Adipocyte (in vitro differentiated cells): ENCODE measurements around the gene CUL7.

Experiments
- DNase-seq: peaks from one replicate; pipeline ENCODE4 v3.0.0-alpha.2; 2015; ENCODE audit warnings: low read depth
- H3K27me3 ChIP-seq: replicated peaks from 2 replicates; pipeline ENCODE4 v1.7.0; 2013; ENCODE audit warnings: mild to moderate bottlenecking, low read length, moderate library complexity; ENCODE audit not compliant: control insufficient read depth, insufficient read depth
- H3K36me3 ChIP-seq: 2 replicates; pipeline ENCODE4 v1.7.0; 2013; ENCODE audit warnings: low read length, mild to moderate bottlenecking, moderate library complexity; ENCODE audit not compliant: control insufficient read depth, insufficient read depth, severe bottlenecking
- H3K4me1 ChIP-seq: 2 replicates; pipeline ENCODE4 v1.7.0; 2013; ENCODE audit warnings: mild to moderate bottlenecking, low read length, moderate library complexity; ENCODE audit not compliant: control insufficient read depth, insufficient read depth
- H3K4me3 ChIP-seq: 2 replicates; pipeline ENCODE4 v1.7.0; 2013; ENCODE audit warnings: mild to moderate bottlenecking, low read length, moderate library complexity
- H3K9ac ChIP-seq: 2 replicates; pipeline ENCODE4 v1.7.0; 2013; ENCODE audit warnings: mild to moderate bottlenecking, low read length, moderate library complexity
- H3K9me3 ChIP-seq: 2 replicates; pipeline ENCODE4 v1.7.0; 2013; ENCODE audit warnings: mild to moderate bottlenecking, low read length, moderate library complexity; ENCODE audit not compliant: control insufficient read depth

CUL7 gene

GRCh38 chr6:43038727-43039126 is 14.9 kb downstream of the CUL7 start:
- DNase-seq, result no peak
- Histone ChIP-seq H3K27me3 (no peaks in the 10 kb centered on the region), H3K9me3 (no peaks in the 10 kb centered on the region), H3K9ac (no peak overlapping the region), H3K4me1 (no peaks in the 10 kb centered on the region), H3K4me3 (no peak overlapping the region), H3K36me3 (peaks cover 74% of the 10 kb centered on the region)

GRCh38 chr6:43037706-43038105 is 15.9 kb downstream of the CUL7 start:
- Histone ChIP-seq H3K9me3 (no peaks in the 10 kb centered on the region), H3K36me3 (peaks cover 70% of the 10 kb centered on the region), H3K4me1 (no peaks in the 10 kb centered on the region), H3K4me3 (no peak overlapping the region), H3K27me3 (no peaks in the 10 kb centered on the region), H3K9ac (no peak overlapping the region)
- DNase-seq, result no peak

- peaks cover 67% of the 10 kb centered on the region for H3K36me3 ChIP-seq
- DNase-seq, result no peak
- no peaks in the 10 kb centered on the region for H3K4me1 ChIP-seq
- no peaks in the 10 kb centered on the region for H3K27me3 ChIP-seq
- no peaks in the 10 kb centered on the region for H3K9me3 ChIP-seq
- H3K9ac ChIP-seq, result no peak overlapping the region
- H3K4me3 ChIP-seq, result no peak overlapping the region
These were observed 16.5 kb downstream of the CUL7 start for GRCh38 chr6:43037197-43037596.

- no peaks in the 10 kb centered on the region for H3K4me1 ChIP-seq
- DNase-seq, result no peak
- H3K9ac ChIP-seq, result no peak overlapping the region
- peaks cover 67% of the 10 kb centered on the region for H3K36me3 ChIP-seq
- no peaks in the 10 kb centered on the region for H3K9me3 ChIP-seq
- H3K4me3 ChIP-seq, result no peak overlapping the region
- H3K27me3 ChIP-seq, result no peaks in the 10 kb centered on the region
These were observed 16.9 kb downstream of the CUL7 start for GRCh38 chr6:43036712-43037111.

GRCh38 chr6:43035495-43036194 is 18.0 kb downstream of the CUL7 start:
- no peaks in the 10 kb centered on the region for H3K9me3 ChIP-seq
- H3K27me3 ChIP-seq, result no peaks in the 10 kb centered on the region
- no peak for DNase-seq
- no peaks in the 10 kb centered on the region for H3K4me1 ChIP-seq
- H3K9ac ChIP-seq, result no peak overlapping the region
- H3K4me3 ChIP-seq, result no peak overlapping the region
- peaks cover 61% of the 10 kb centered on the region for H3K36me3 ChIP-seq

GRCh38 chr6:43034190-43034525 is 19.5 kb downstream of the CUL7 start:
- DNase-seq, result no peak

GRCh38 chr6:43033496-43034189 is 20.0 kb downstream of the CUL7 start:
- no peak overlapping the region for H3K9ac ChIP-seq
- DNase-seq, result no peak
- no peaks in the 10 kb centered on the region for H3K9me3 ChIP-seq
- H3K4me3 ChIP-seq, result no peak overlapping the region
- peaks cover 62% of the 10 kb centered on the region for H3K36me3 ChIP-seq
- no peaks in the 10 kb centered on the region for H3K27me3 ChIP-seq
- H3K4me1 ChIP-seq, result no peaks in the 10 kb centered on the region

More at GRCh38 chr6:43034190-43034525, 19.5 kb downstream of the CUL7 start:
- no peaks in the 10 kb centered on the region for H3K4me1 ChIP-seq
- H3K9me3 ChIP-seq, result no peaks in the 10 kb centered on the region
- H3K27me3 ChIP-seq, result no peaks in the 10 kb centered on the region
- peaks cover 62% of the 10 kb centered on the region for H3K36me3 ChIP-seq
- no peak overlapping the region for H3K4me3 ChIP-seq
- H3K9ac ChIP-seq, result no peak overlapping the region

- H3K36me3 ChIP-seq, result peaks cover 62% of the 10 kb centered on the region
- no peaks in the 10 kb centered on the region for H3K9me3 ChIP-seq
- H3K9ac ChIP-seq, result no peak overlapping the region
- no peak overlapping the region for H3K4me3 ChIP-seq
- H3K27me3 ChIP-seq, result no peaks in the 10 kb centered on the region
- DNase-seq, result no peak
- no peaks in the 10 kb centered on the region for H3K4me1 ChIP-seq
These were observed 21.3 kb downstream of the CUL7 start for GRCh38 chr6:43032326-43032725.

GRCh38 chr6:43029120-43029519 is 24.5 kb downstream of the CUL7 start:
- no peaks in the 10 kb centered on the region for H3K9me3 ChIP-seq
- DNase-seq, result no peak
- no peaks in the 10 kb centered on the region for H3K27me3 ChIP-seq
- H3K4me1 ChIP-seq, result peaks cover 5% of the 10 kb centered on the region
- no peak overlapping the region for H3K4me3 ChIP-seq
- H3K9ac ChIP-seq, result no peak overlapping the region
- H3K36me3 ChIP-seq, result peaks cover 72% of the 10 kb centered on the region

- H3K4me1 ChIP-seq, result peaks cover 14% of the 10 kb centered on the region
- H3K9ac ChIP-seq, result no peak overlapping the region
- peaks cover 61% of the 10 kb centered on the region for H3K36me3 ChIP-seq
- no peaks in the 10 kb centered on the region for H3K27me3 ChIP-seq
- no peak for DNase-seq
- H3K9me3 ChIP-seq, result no peaks in the 10 kb centered on the region
- no peak overlapping the region for H3K4me3 ChIP-seq
These were observed 27.3 kb downstream of the CUL7 start for GRCh38 chr6:43026365-43026764.

- Histone ChIP-seq H3K9ac (peak overlapping the region; percentile 27), H3K27me3 (no peaks in the 10 kb centered on the region), H3K36me3 (peaks cover 60% of the 10 kb centered on the region), H3K9me3 (no peaks in the 10 kb centered on the region), H3K4me1 (peaks cover 28% of the 10 kb centered on the region), H3K4me3 (no peak overlapping the region)
- no peak for DNase-seq
These were observed 29.2 kb downstream of the CUL7 start for GRCh38 chr6:43024436-43024835.
